ENCODE results near the gene CCDC92.

The CCDC92 gene

GRCh38 chr12:124007826-124008570, 35.4 kb upstream of the CCDC92 start:
- H3K4me1 ChIP-seq = no peaks in the 10 kb centered on the region
- no peaks in the 10 kb centered on the region for H3K27me3 ChIP-seq (ENCODE audit: low read depth)
- H3K4me3 ChIP-seq = no peak overlapping the region
- DNase-seq (ENCODE audit: low spot score in 2 of 2) = no peak
- H3K9me3 ChIP-seq = no peaks in the 10 kb centered on the region
- in situ Hi-C loops (cut with MboI; ENCODE audit: low sequenced_read_pairs) = no loop called here
- peaks cover 43% of the 10 kb centered on the region for H3K36me3 ChIP-seq (replicated peaks)

- no peak for DNase-seq (ENCODE audit: low spot score in 2 of 2)
- Histone ChIP-seq H3K36me3 (replicated peaks) (peaks cover 38% of the 10 kb centered on the region), H3K27me3 (ENCODE audit: low read depth) (no peaks in the 10 kb centered on the region), H3K4me3 (no peak overlapping the region), H3K4me1 (no peaks in the 10 kb centered on the region), H3K9me3 (no peaks in the 10 kb centered on the region)
- in situ Hi-C loops (cut with MboI; ENCODE audit: low sequenced_read_pairs) = no loop called here
These were observed 34.4 kb upstream of the CCDC92 start for GRCh38 chr12:124006846-124007713.

DNA sequence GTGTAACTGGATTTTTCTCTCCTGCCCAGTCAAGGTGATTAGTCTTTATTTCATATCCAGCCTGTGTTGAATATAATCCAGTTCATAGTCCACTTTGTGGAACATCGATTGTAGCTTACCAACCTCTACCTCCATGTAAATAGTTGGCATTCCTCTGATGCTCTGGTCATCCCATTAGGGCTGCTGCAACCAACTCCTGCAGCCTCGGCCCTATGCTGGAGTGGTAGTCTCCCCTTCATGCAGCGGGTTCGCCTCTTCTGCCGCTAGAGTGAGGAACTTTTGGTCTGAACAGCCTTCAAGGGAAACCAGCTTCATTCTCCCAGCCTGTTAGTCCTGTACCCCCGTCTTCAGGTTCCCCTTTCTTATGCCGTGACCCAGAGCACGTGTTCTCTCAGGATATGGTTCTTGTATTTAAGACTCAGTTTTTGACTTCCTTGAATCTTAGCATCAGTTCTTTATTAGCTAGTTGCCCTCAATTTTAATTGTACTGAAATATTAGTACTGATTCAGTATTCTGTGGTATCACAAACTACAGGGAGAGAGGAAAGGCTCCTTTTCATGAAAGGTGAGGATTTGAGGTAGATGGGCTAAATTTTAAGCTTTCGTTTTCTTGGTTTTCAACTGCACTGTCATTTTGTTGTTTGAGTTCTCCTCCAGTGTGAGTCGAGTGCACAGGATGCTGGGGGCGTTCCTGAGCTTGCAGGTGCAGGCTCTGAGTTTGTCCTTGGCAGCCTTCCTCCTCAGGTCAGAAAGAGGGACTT, 33.6 kb upstream of the CCDC92 start:
- DNase-seq (ENCODE audit: low spot score in 2 of 2) = no peak
- no peaks in the 10 kb centered on the region for H3K4me1 ChIP-seq
- no peak overlapping the region for H3K4me3 ChIP-seq
- no peaks in the 10 kb centered on the region for H3K27me3 ChIP-seq (ENCODE audit: low read depth)
- peaks cover 37% of the 10 kb centered on the region for H3K36me3 ChIP-seq (replicated peaks)
- no peaks in the 10 kb centered on the region for H3K9me3 ChIP-seq
- in situ Hi-C loops (cut with MboI; ENCODE audit: low sequenced_read_pairs) = no loop called here

- in situ Hi-C loops (cut with MboI; ENCODE audit: low sequenced_read_pairs) = no loop called here
- H3K4me1 ChIP-seq = no peaks in the 10 kb centered on the region
- no peak for DNase-seq (ENCODE audit: low spot score in 2 of 2)
- no peaks in the 10 kb centered on the region for H3K9me3 ChIP-seq
- H3K27me3 ChIP-seq (ENCODE audit: low read depth) = no peaks in the 10 kb centered on the region
- peaks cover 49% of the 10 kb centered on the region for H3K36me3 ChIP-seq (replicated peaks)
- H3K4me3 ChIP-seq = no peak overlapping the region
These were observed 31.7 kb upstream of the CCDC92 start for GRCh38 chr12:124004233-124004875.

- no peaks in the 10 kb centered on the region for H3K4me1 ChIP-seq
- no peak overlapping the region for H3K4me3 ChIP-seq
- DNase-seq (ENCODE audit: low spot score in 2 of 2) = no peak
- no peaks in the 10 kb centered on the region for H3K27me3 ChIP-seq (ENCODE audit: low read depth)
- H3K9me3 ChIP-seq = no peaks in the 10 kb centered on the region
- peaks cover 57% of the 10 kb centered on the region for H3K36me3 ChIP-seq (replicated peaks)
- in situ Hi-C loops (cut with MboI; ENCODE audit: low sequenced_read_pairs) = no loop called here
These were observed 30.0 kb upstream of the CCDC92 start for GRCh38 chr12:124002654-124003053.

GRCh38 chr12:124002021-124002644, 29.5 kb upstream of the CCDC92 start:
- no peak overlapping the region for H3K4me3 ChIP-seq
- no peak for DNase-seq (ENCODE audit: low spot score in 2 of 2)
- H3K9me3 ChIP-seq = no peaks in the 10 kb centered on the region
- in situ Hi-C loops (cut with MboI; ENCODE audit: low sequenced_read_pairs) = no loop called here
- H3K4me1 ChIP-seq = no peaks in the 10 kb centered on the region
- no peaks in the 10 kb centered on the region for H3K27me3 ChIP-seq (ENCODE audit: low read depth)
- H3K36me3 ChIP-seq (replicated peaks) = peaks cover 58% of the 10 kb centered on the region

- no peaks in the 10 kb centered on the region for H3K9me3 ChIP-seq
- H3K27me3 ChIP-seq (ENCODE audit: low read depth) = no peaks in the 10 kb centered on the region
- DNase-seq (ENCODE audit: low spot score in 2 of 2) = no peak
- peaks cover 64% of the 10 kb centered on the region for H3K36me3 ChIP-seq (replicated peaks)
- in situ Hi-C loops (cut with MboI; ENCODE audit: low sequenced_read_pairs) = no loop called here
- no peaks in the 10 kb centered on the region for H3K4me1 ChIP-seq
- H3K4me3 ChIP-seq = no peak overlapping the region
These were observed 28.7 kb upstream of the CCDC92 start for GRCh38 chr12:124001343-124001742.

GRCh38 chr12:124000111-124000510, 27.5 kb upstream of the CCDC92 start:
- no peak for DNase-seq (ENCODE audit: low spot score in 2 of 2)
- no peak overlapping the region for H3K4me3 ChIP-seq
- in situ Hi-C loops (cut with MboI; ENCODE audit: low sequenced_read_pairs) = no loop called here
- no peaks in the 10 kb centered on the region for H3K27me3 ChIP-seq (ENCODE audit: low read depth)
- H3K36me3 ChIP-seq (replicated peaks) = peaks cover 70% of the 10 kb centered on the region
- H3K4me1 ChIP-seq = peaks cover 3% of the 10 kb centered on the region; the same call in 1 of the 2 replicates
- H3K9me3 ChIP-seq = no peaks in the 10 kb centered on the region

DNA sequence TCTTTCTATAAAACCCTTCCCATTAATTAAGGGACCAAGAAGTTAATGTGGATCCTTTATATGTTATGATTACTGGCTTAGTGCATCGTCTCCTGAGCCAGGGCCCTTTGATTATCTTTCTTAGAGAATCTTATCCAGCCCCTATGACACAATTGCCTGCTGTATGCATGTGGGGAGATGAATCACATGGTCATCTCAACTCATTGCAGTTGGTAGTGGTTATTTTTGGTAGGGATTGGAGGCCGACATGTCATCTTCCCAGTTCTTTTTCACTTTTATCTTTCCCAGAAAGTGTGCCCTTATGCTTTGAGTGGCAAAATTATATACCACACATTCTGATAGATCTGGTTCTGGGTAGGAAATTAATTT, 26.3 kb upstream of the CCDC92 start:
- Histone ChIP-seq H3K4me1 (peaks cover 7% of the 10 kb centered on the region; the same call in 1 of the 2 replicates), H3K4me3 (no peak overlapping the region), H3K9me3 (no peaks in the 10 kb centered on the region), H3K27me3 (ENCODE audit: low read depth) (no peaks in the 10 kb centered on the region), H3K36me3 (replicated peaks) (peaks cover 58% of the 10 kb centered on the region)
- no peak for DNase-seq (ENCODE audit: low spot score in 2 of 2)
- in situ Hi-C loops (cut with MboI; ENCODE audit: low sequenced_read_pairs) = no loop called here

GRCh38 chr12:123998344-123998990, 25.8 kb upstream of the CCDC92 start:
- H3K27me3 ChIP-seq (ENCODE audit: low read depth) = no peaks in the 10 kb centered on the region
- in situ Hi-C loops (cut with MboI; ENCODE audit: low sequenced_read_pairs) = no loop called here
- no peaks in the 10 kb centered on the region for H3K9me3 ChIP-seq
- no peak overlapping the region for H3K4me3 ChIP-seq
- H3K4me1 ChIP-seq = peaks cover 7% of the 10 kb centered on the region; the same call in 1 of the 2 replicates
- DNase-seq (ENCODE audit: low spot score in 2 of 2) = no peak
- H3K36me3 ChIP-seq (replicated peaks) = peaks cover 57% of the 10 kb centered on the region

- Histone ChIP-seq H3K36me3 (replicated peaks) (peaks cover 59% of the 10 kb centered on the region), H3K27me3 (ENCODE audit: low read depth) (no peaks in the 10 kb centered on the region), H3K9me3 (no peaks in the 10 kb centered on the region), H3K4me3 (no peak overlapping the region), H3K4me1 (peaks cover 7% of the 10 kb centered on the region; the same call in 1 of the 2 replicates)
- no peak for DNase-seq (ENCODE audit: low spot score in 2 of 2)
- in situ Hi-C loops (cut with MboI; ENCODE audit: low sequenced_read_pairs) = no loop called here
These were observed 25.3 kb upstream of the CCDC92 start for GRCh38 chr12:123997908-123998307.

DNA sequence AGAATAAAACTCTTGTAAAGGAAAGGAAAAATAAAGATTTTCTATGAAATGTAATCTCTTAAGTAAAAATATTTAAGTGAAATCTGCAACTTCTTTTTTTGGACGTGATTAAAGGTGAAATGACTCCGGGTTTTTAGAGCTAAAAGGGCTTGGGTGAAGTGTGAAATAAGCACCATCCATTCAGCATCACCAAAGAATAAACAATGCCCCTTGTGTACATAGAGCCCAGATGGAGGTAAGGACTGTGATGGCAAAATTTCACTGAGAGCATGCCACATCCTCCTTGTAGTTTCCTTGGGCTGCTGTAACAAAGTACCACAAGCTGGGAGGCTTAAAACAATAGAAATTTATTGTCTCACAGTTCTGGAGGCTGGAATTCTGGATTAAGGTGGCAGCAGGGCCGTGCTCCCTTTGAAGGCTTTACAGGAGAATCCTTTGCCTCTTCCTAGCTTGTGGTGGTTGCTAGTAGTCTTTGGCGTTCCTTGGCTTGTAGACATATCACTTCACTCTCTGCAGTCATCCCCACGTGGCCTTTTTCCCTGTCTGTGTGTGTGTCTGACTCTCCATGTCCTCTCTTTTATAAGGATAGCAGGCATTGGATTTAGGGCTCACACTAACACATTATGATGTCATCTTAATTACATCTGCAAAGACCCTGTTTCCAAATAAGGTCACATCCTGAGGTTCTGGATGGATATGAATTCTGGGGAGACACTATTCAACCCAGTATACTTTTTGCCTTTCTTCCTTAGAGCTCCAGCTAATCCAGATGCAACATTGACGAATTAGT, 24.6 kb upstream of the CCDC92 start:
- Histone ChIP-seq H3K27me3 (ENCODE audit: low read depth) (no peaks in the 10 kb centered on the region), H3K36me3 (replicated peaks) (peaks cover 65% of the 10 kb centered on the region), H3K4me1 (peaks cover 7% of the 10 kb centered on the region; the same call in 1 of the 2 replicates), H3K9me3 (no peaks in the 10 kb centered on the region), H3K4me3 (no peak overlapping the region)
- DNase-seq (ENCODE audit: low spot score in 2 of 2) = no peak
- in situ Hi-C loops (cut with MboI; ENCODE audit: low sequenced_read_pairs) = no loop called here

Measured in HAP-1 (cell line).